H1 (cell line): ENCODE measurements around the gene THADA. TPM values are rescaled to one million over a fixed set of nuclear protein-coding genes. Genes with fewer than 3 reads are reported as not detected.

Source experiments
- CTCF ChIA-PET: fragments of 300-600 bp; sonication (Branson Sonifier 250); formaldehyde crosslinking; loops from one replicate; lab custom pipeline; 2021; ENCODE audit not compliant: partially characterized antibody; lab: Charles Lee
- POLR2A ChIA-PET: fragments of 300-600 bp; sonication (Branson Sonifier 250); formaldehyde crosslinking; loops from one replicate; lab custom pipeline; 2021; ENCODE audit warnings: inconsistent platforms; ENCODE audit not compliant: partially characterized antibody; lab: Charles Lee
- DNase-seq, 2 experiments: peaks; one replicate each; pipeline versions ENCODE4 v3.0.0 to v3.0.0-alpha.2; 2010 to 2022; ENCODE audit warnings: low spot score in 2 of 2, low read depth in 1 of 2, mixed read lengths in 1 of 2
- FAIRE-seq: peaks from 2 replicates; lab custom pipeline; 2011; peaks lifted over from hg19 to GRCh38; lab: Jason Lieb, UNC
- H2AFZ ChIP-seq: 2 replicates; pipeline ENCODE4 v1.8.1; 2012; ENCODE audit warnings: low read length, inconsistent platforms
- H2AK5ac ChIP-seq: 2 replicates; pipeline ENCODE4 v1.6.1; 2013; ENCODE audit warnings: low read depth, low read length
- H2BK120ac ChIP-seq: replicated peaks from 2 replicates; pipeline ENCODE3; 2013; ENCODE audit warnings: low read depth, low read length, inconsistent platforms
- H2BK12ac ChIP-seq: 2 replicates; pipeline ENCODE4 v1.6.1; 2013; ENCODE audit warnings: low read depth, low read length
- H2BK15ac ChIP-seq: 2 replicates; pipeline ENCODE4 v1.6.1; 2013; ENCODE audit warnings: low read length
- H2BK20ac ChIP-seq: 2 replicates; pipeline ENCODE4 v1.6.1; 2013; ENCODE audit warnings: low read length
- H2BK5ac ChIP-seq: 2 replicates; pipeline ENCODE4 v1.6.1; 2013; ENCODE audit warnings: low read depth, low read length
- H3K14ac ChIP-seq: 2 replicates; pipeline ENCODE4 v1.6.1; 2013; ENCODE audit warnings: inconsistent platforms; ENCODE audit not compliant: insufficient read length
- H3K18ac ChIP-seq: 2 replicates; pipeline ENCODE4 v1.6.1; 2013; ENCODE audit warnings: low read length; ENCODE audit errors: extremely low read depth
- H3K23ac ChIP-seq: 2 replicates; pipeline ENCODE4 v1.6.1; 2013; ENCODE audit warnings: inconsistent platforms; ENCODE audit not compliant: insufficient read length
- H3K23me2 ChIP-seq: 2 replicates; pipeline ENCODE4 v1.6.1; 2013; ENCODE audit warnings: low read depth, low read length
- H3K27ac ChIP-seq: 2 replicates; pipeline ENCODE4 v1.6.1; 2011; ENCODE audit warnings: low read depth, low read length, inconsistent platforms
- H3K27me3 ChIP-seq, 4 experiments: replicated peaks in 1 of 4; 1 replicate in 1 of 4; 2 replicates in 3 of 4; pipeline versions ENCODE4 v1.6.1 to v1.8.1; 2011 to 2013; ENCODE audit warnings: low read length in 3 of 4, mild to moderate bottlenecking in 3 of 4, inconsistent platforms in 2 of 4, mixed read lengths in 2 of 4, moderate library complexity in 1 of 4; ENCODE audit not compliant: control insufficient read depth in 3 of 4, insufficient read depth in 3 of 4; ENCODE audit errors: extremely low read depth in 1 of 4
- H3K36me3 ChIP-seq, 4 experiments: 2 replicates each; pipeline versions ENCODE4 v1.6.1 to v1.8.1; 2011 to 2013; ENCODE audit warnings: mild to moderate bottlenecking in 4 of 4, low read length in 3 of 4, moderate library complexity in 2 of 4, control low read depth in 1 of 4, inconsistent platforms in 1 of 4; ENCODE audit not compliant: insufficient read depth in 4 of 4, control insufficient read depth in 2 of 4
- H3K4ac ChIP-seq: replicated peaks from 2 replicates; pipeline ENCODE3; 2013; ENCODE audit warnings: low read length, low read depth, mixed read lengths, inconsistent platforms; ENCODE audit not compliant: insufficient read length
- H3K4me1 ChIP-seq, 4 experiments: replicated peaks in 1 of 4; 1 replicate in 1 of 4; 2 replicates in 3 of 4; pipeline versions ENCODE4 v1.6.1 to v1.8.1; 2011 to 2013; ENCODE audit warnings: low read length in 3 of 4, inconsistent platforms in 2 of 4, mixed read lengths in 1 of 4; ENCODE audit not compliant: insufficient read depth in 4 of 4, control insufficient read depth in 3 of 4
- H3K4me2 ChIP-seq, 2 experiments: 2 replicates each; pipeline versions ENCODE4 v1.6.1 to v1.8.1; 2011 to 2013; ENCODE audit warnings: low read depth in 2 of 2, low read length in 2 of 2, control low read depth in 1 of 2, inconsistent platforms in 1 of 2, mild to moderate bottlenecking in 1 of 2; ENCODE audit not compliant: insufficient read depth in 1 of 2
- H3K4me3 ChIP-seq, 4 experiments: fragments of 200-600, 300-600 bp in 1 of 4; sonication (generic), shearing (Covaris generic), sonication (Bioruptor Twin) in 1 of 4; 2 replicates each; pipeline versions ENCODE4 v1.5.1 to v1.8.1; 2011 to 2016; ENCODE audit warnings: low read length in 4 of 4, low read depth in 3 of 4, control low read depth in 2 of 4, inconsistent platforms in 2 of 4, mild to moderate bottlenecking in 2 of 4, mixed read lengths in 1 of 4, moderate library complexity in 1 of 4; ENCODE audit not compliant: insufficient read depth in 2 of 4; ENCODE audit errors: extremely low read depth in 1 of 4
- H3K56ac ChIP-seq: replicated peaks from 2 replicates; pipeline ENCODE3; 2013; ENCODE audit warnings: low read depth, mild to moderate bottlenecking, mixed read lengths, low read length, inconsistent platforms; ENCODE audit not compliant: insufficient read length
- H3K79me1 ChIP-seq: 2 replicates; pipeline ENCODE4 v1.6.1; 2013; ENCODE audit warnings: low read depth, low read length, control low read depth
- H3K79me2 ChIP-seq, 2 experiments: 2 replicates each; pipeline versions ENCODE4 v1.6.1 to v1.8.1; 2012 to 2013; ENCODE audit warnings: low read length in 2 of 2, mild to moderate bottlenecking in 2 of 2, inconsistent platforms in 1 of 2; ENCODE audit not compliant: insufficient read depth in 2 of 2, control insufficient read depth in 1 of 2
- H3K9ac ChIP-seq, 4 experiments: replicated peaks in 1 of 4; 1 replicate in 1 of 4; 2 replicates in 3 of 4; pipeline versions ENCODE4 v1.6.1 to v1.8.1; 2011 to 2013; ENCODE audit warnings: low read depth in 3 of 4, low read length in 3 of 4, control low read depth in 2 of 4, mild to moderate bottlenecking in 2 of 4, moderate library complexity in 2 of 4, inconsistent platforms in 1 of 4; ENCODE audit errors: extremely low read depth in 1 of 4
- H3K9me3 ChIP-seq, 2 experiments: 2 replicates each; pipeline versions ENCODE4 v1.6.1 to v1.8.1; 2012 to 2013; ENCODE audit warnings: mild to moderate bottlenecking in 2 of 2, moderate library complexity in 2 of 2, control low read depth in 1 of 2, inconsistent platforms in 1 of 2, low read depth in 1 of 2, low read length in 1 of 2, mixed read lengths in 1 of 2; ENCODE audit not compliant: insufficient read depth in 2 of 2
- H4K20me1 ChIP-seq, 2 experiments: replicated peaks in 1 of 2; 2 replicates each; pipeline versions ENCODE3 to v1.8.1; 2011 to 2013; ENCODE audit warnings: inconsistent platforms in 2 of 2, low read length in 2 of 2, mild to moderate bottlenecking in 1 of 2; ENCODE audit not compliant: insufficient read depth in 2 of 2, control insufficient read depth in 1 of 2
- H4K5ac ChIP-seq: 2 replicates; pipeline ENCODE4 v1.6.1; 2013; ENCODE audit warnings: low read length, low read depth, mixed read lengths, inconsistent platforms; ENCODE audit not compliant: insufficient read length
- H4K8ac ChIP-seq: 2 replicates; pipeline ENCODE4 v1.8.0; 2013; ENCODE audit warnings: mild to moderate bottlenecking, moderate library complexity, low read length, inconsistent platforms; ENCODE audit not compliant: insufficient read depth; ENCODE audit errors: extremely low read depth
- H4K91ac ChIP-seq: replicated peaks from 2 replicates; pipeline ENCODE3; 2013; ENCODE audit warnings: low read length, mixed read lengths, inconsistent platforms; ENCODE audit not compliant: insufficient read length
- SIRT6 ChIP-seq: IDR thresholded peaks from one replicate; pipeline ENCODE4 v1.7.1; 2012; ENCODE audit warnings: low read length, inconsistent platforms
- SP4 ChIP-seq: IDR thresholded peaks from 2 replicates; pipeline ENCODE4 v1.6.1; 2012; ENCODE audit warnings: low read length, inconsistent platforms
- WGBS, 2 experiments: shearing (Covaris generic) in 1 of 2; methylation state at CpG; one replicate each; pipeline versions ENCODE4 v1.1.6 to v1.1.7; 2013 to 2015; ENCODE audit warnings: low lambda C conversion rate in 2 of 2, mixed read lengths in 2 of 2, inconsistent platforms in 1 of 2, low coverage in 1 of 2, missing lambda C conversion rate in 1 of 2; ENCODE audit not compliant: insufficient replicate concordance in 2 of 2, insufficient coverage in 1 of 2, insufficient read length in 1 of 2; ENCODE audit errors: extremely low coverage in 1 of 2, missing lambda C conversion rate in 1 of 2; 5-methylcytosine and 5-hydroxymethylcytosine counted together
- polyA plus RNA-seq, 7 experiments: library from polyadenylated mRNA; depleted of rRNA in 3 of 7; stranded (reverse) in 5 of 7; unstranded in 2 of 7; fragments of >200 nt in 5 of 7; fragments of 200-250 nt in 2 of 7; gene quantifications; 1 replicate in 5 of 7; 2 replicates in 1 of 7; 4 replicates in 1 of 7; pipeline versions ENCODE4 v1.2.1 to v1.2.3, GENCODE V29; 2011 to 2013; ENCODE audit warnings: missing spikeins in 2 of 7, mixed read lengths in 2 of 7
- total RNA-seq: library from RNA; stranded (reverse); fragmentation: NEBNext Ultra II Directional; extraction: Animal tissue kit (Norgen Biotek cat#: 25700); gene quantifications from 2 replicates; pipeline ENCODE4 v1.2.1, GENCODE V29; 2021
- TF ChIP-seq, protein P1 (sequence below): IDR thresholded peaks from 2 replicates; pipeline ENCODE4 v1.6.1; 2011; ENCODE audit warnings: low read depth, mild to moderate bottlenecking, low read length; ENCODE audit not compliant: insufficient read depth

THADA gene
- total and polyA plus RNA-seq, 2 of the 8 experiments (the other 6 are each of a cell fraction or from before 2014, with no cell fraction given), result 22.4 to 26.8 TPM

DNA sequence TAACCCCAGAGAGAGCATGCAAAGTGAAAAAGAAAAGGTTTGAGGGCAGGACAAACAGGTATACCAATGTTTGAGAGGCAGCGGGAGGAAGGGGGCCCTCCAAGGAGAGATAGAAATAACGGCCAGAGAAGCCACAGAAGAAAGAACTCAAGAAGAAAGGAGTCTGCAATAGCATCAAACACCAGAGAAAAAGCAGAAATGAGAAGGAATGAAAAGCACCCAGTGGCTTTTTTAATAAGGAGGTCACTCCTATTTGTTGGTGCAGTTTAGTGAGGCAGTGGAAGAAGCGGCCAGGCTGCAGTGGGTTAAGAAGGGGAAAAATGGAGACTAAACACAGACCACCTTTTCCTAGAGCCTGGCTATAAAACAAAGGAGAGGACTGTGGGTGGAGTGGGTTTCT, 177.2 kb downstream of the THADA start:
- H3K27me3 ChIP-seq, result no peaks in the 10 kb centered on the region
- H4K5ac ChIP-seq, result no peak overlapping the region
- no peaks in the 10 kb centered on the region for H3K4me1 ChIP-seq
- ChIA-PET POLR2A (no interaction called here), CTCF (no interaction called here)
- no peak overlapping the region for H3K9ac ChIP-seq
- H4K20me1 ChIP-seq, result no peaks in the 10 kb centered on the region
- DNase-seq (no peak), FAIRE-seq (no peak)
- H3K14ac ChIP-seq, result no peak overlapping the region
- H2AFZ ChIP-seq, result no peak overlapping the region
- no peak overlapping the region for H3K4ac ChIP-seq
- H2BK120ac ChIP-seq, result no peak overlapping the region
- H4K91ac ChIP-seq, result no peak overlapping the region
- no peaks in the 10 kb centered on the region for H3K79me2 ChIP-seq
- WGBS, 2 experiments, result 93% methylated on average over 3 of the region's 3 CpGs; no CpG with 5 or more reads in 1 of the 2 experiments
- H3K56ac ChIP-seq, result no peak overlapping the region
- no peak overlapping the region for H3K23ac ChIP-seq
- no peak overlapping the region for H2BK15ac ChIP-seq
- no peak overlapping the region for H3K27ac ChIP-seq
- H3K4me3 ChIP-seq, result no peak overlapping the region
- H2BK12ac ChIP-seq, result no peak overlapping the region
- TF ChIP-seq SIRT6 (no peak), SP4 (no peak)
- TF ChIP-seq, protein P1, sequence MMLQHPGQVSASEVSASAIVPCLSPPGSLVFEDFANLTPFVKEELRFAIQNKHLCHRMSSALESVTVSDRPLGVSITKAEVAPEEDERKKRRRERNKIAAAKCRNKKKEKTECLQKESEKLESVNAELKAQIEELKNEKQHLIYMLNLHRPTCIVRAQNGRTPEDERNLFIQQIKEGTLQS, result no peak
- H4K8ac ChIP-seq, result no peak overlapping the region
- H3K18ac ChIP-seq, result no peak overlapping the region
- no peak overlapping the region for H2BK20ac ChIP-seq
- no peak overlapping the region for H2AK5ac ChIP-seq
- H3K23me2 ChIP-seq, result no peaks in the 10 kb centered on the region
- H3K4me2 ChIP-seq, result no peak overlapping the region
- no peak overlapping the region for H2BK5ac ChIP-seq
- no peaks in the 10 kb centered on the region for H3K79me1 ChIP-seq
- no peaks in the 10 kb centered on the region for H3K9me3 ChIP-seq
- H3K36me3 ChIP-seq, result no peaks in the 10 kb centered on the region; a peak in 1 of 8 replicates
